NCI-H2227 (cell line): ENCODE measurements around the gene VAMP8.
"Not testable (repeated sequence)": the region's sequence is repeated elsewhere in the genome, so short reads cannot be mapped to it uniquely, and the experiment has no call there.

Source experiments
- DNase-seq: peaks from one replicate; lab custom pipeline; 2025; ENCODE audit not compliant: unreplicated experiment; lab: John Stamatoyannopoulos, UW

The VAMP8 gene

DNA sequence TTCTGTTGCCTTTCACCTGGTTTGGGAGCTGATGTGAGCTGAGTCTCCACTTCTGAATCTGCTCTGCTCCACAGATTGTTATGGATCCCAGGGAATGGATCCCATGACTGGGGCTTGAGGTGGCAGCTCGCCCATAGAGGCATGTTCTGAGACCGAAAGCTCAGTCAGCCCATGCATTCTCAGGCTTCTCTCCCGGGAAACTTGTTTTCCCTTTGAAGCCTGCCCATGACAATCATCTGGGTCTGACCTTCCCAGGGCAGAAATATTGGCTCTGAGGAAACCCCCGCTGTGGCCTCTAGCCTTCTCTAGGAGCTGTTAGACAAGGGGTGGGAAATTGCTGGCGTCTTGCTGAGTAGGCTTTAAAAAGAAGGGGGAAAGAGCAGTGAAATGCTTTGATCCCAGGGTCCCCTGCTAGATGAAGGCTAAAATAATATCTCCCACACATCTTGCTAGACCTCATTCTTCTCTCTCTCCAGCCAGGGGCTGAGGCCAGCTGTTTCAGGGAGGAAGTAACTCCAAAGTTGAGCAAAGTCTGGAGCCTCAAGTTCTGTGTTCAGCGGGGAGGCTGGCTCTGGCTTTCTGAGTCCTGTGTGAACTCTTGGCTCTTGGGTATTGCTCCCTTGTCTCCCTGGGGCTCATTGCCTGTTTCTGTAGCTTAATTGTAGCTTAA lies 2.0 kb downstream of the VAMP8 start:
- peak; percentile 36 for DNase-seq

- DNase-seq, result no peak
These were observed 2.8 kb downstream of the VAMP8 start for GRCh38 chr2:85580206-85580605.

GRCh38 chr2:85582492-85582891 lies 5.1 kb downstream of the VAMP8 start:
- DNase-seq, result no peak

DNA sequence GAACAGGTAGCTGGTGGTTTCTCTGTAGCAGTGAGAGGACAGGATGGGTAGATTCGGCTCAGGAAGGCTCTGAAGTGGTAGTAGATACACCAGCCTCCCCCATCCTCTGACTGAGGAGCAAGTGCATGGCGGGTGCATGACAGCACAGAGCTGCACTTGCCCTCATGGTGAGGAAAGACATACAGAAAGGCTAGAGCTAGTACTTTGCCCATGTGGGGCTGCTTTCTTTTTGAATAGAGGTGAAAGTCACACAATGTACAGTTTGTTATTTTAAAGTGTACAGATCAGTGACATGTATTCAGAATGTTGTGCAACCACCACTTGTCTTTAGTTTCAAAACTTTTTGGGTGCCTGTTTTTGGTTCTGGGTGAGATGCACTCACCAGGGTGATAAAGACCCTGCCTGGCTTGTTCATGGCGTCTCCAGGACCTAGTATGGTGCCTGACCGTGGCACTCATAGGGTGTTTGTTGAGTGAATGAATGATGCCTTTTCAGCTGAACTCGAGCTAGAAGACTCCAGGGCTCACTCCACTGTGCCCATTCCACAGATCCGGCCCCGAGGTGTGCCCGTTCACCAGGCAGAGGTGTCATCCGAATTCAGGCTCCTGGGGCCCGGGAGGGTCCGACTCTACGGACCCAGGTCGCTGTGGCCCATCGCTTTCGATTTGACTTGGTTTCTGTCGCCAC lies 6.4 kb downstream of the VAMP8 start:
- DNase-seq, result no peak

GRCh38 chr2:85584354-85584856 lies 7.0 kb downstream of the VAMP8 start, which contains the start of gene VAMP5:
Gene VAMP5 (plus strand): TSS chr2:85584431. CDS start chr2:85584491, 60 bp downstream.
- DNase-seq, result peak; percentile 51

- DNase-seq, result no peak
These were observed 7.7 kb downstream of the VAMP8 start for GRCh38 chr2:85584857-85585780.

GRCh38 chr2:85585781-85586105 lies 8.4 kb downstream of the VAMP8 start:
- DNase-seq, result no peak

DNA sequence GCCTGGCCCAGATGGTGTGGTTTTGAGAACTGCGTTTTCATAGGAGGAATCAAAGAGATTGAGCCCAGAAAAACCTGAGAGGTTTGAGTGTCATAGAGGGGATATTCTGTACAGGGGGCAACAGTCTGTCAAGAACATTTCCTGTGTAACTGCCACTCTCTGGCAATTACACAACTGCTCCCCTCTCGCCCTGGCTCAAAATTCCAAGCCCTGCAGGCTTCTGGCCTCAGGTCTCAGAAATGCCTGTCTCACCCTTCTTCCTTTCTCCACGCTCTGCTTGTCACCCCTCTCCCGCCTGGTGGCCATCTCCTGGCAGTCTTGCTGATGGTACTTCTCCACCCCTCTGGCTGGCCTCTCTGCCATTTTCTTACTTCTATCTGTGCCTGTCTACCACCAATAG lies 10.8 kb downstream of the VAMP8 start:
- DNase-seq, result no peak

DNA sequence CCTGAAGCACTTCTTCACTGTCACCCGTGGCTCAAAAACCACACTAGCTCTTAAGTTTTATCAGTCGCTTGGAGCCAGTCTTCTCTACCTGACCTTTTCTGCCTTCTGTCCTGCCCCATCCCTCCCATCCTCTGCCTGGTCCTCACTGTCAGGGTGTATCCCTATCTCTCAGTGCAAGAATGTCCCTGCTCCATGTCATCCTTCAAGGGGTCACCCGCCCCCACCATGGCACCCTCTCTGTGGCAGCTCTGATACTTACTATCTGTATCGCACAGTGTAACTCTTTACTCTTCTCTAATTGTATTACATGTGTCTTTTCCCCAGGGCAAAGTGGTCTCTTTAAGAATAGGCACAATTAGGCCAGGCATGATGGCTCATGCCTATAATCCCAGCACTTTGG lies 11.3 kb downstream of the VAMP8 start:
- no peak for DNase-seq

DNA sequence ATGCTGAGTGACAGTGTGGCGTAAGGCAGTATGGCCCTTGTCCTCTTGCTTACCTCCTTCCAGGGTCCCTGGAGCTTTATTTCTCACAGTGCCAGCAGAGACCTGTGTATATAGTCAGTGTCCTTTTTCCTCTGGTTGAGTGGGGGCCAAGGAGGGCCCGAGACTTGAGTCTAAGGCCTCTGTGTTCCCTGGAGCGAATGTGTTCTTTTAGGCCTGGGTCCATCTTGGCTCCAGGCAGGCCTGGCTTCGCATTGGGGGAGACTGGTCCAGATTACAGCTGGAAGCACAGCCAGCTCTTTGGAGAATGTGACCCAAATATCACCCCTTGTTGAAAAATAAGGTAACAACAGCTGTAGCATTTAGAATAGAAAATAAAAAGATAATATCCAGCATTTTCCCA lies 11.8 kb downstream of the VAMP8 start:
- DNase-seq, result no peak

DNA sequence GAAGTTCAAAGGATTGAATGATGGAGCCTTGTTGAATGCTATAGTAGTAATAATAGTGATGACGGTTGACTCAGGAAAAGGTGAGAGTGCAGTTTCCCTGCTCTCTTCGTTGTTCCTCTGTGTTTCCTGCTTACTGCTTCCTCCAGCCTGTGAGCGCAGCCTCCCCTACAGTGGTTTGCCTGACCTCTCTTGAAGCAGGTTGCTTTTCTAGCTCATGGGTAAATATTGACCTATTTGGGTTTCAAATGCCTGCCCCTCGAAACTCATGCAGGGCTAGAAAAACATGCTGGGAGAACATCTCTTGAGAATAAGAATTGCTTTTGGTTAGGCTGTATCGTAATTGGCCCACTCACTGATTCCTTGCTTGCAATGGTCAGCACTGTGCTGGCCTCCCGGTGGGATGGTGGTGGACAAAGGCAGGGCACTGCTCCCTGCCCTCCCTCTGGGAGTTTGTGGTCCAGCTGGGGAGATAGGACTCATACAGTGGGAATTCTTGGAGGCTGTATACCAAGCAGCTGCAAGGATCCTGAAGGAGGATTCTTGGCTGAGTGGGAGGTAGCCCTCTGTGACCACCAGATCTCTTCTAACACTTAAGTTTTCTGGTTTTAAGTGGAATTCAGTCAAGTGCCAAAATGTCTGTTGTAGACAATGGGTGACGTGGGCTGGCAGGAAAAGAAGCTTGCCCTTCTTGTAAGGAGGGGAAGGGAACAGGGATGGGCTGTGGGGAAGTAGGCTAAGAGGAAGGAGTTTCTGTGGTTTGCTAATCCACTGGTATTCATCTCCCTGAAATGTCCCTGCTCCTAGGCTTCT lies 12.8 kb downstream of the VAMP8 start:
- no peak for DNase-seq

DNA sequence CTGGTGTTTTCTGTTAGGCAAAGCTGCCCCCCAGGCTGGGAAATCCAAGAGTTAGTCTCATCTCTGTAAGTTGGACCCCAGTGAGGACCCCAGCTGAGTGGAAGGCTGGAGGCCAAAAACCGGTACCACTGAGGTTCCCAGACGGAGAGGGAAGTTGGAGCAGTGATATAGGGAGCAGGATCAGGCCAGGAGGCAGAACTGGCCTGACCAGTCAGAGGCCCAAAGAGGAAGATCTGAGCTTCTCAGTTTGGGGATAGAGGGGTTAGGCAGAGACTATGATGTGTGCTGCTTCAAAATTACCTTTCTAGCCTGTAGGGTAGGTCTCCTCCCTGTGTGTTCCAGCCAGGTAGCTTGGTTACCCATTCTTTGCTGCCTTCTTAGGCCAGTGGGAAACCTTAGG lies 13.6 kb downstream of the VAMP8 start:
- no peak for DNase-seq

- no peak for DNase-seq
These were observed 14.2 kb downstream of the VAMP8 start for GRCh38 chr2:85591563-85591962.

- not testable (repeated sequence) for DNase-seq
These were observed 14.9 kb downstream of the VAMP8 start for GRCh38 chr2:85592299-85592698.

DNA sequence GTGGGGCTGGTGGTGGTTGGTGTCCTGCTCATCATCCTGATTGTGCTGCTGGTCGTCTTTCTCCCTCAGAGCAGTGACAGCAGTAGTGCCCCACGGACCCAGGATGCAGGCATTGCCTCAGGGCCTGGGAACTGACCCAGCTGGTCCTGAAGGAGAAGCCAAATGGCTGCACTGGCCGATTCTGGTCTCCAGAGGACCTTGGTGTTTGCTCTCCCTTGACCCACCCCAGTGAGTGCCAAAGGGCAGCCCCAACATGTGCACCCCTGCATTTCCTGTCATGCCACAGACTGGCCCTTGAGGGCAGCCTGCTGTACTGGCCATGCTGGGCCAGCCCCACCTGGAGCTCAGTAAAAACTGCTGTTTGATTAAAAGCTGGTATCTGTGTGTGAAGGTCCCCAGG lies 15.6 kb downstream of the VAMP8 start:
- DNase-seq, result no peak

GRCh38 chr2:85594715-85595300 lies 17.4 kb downstream of the VAMP8 start:
- DNase-seq, result peak; percentile 42

DNA sequence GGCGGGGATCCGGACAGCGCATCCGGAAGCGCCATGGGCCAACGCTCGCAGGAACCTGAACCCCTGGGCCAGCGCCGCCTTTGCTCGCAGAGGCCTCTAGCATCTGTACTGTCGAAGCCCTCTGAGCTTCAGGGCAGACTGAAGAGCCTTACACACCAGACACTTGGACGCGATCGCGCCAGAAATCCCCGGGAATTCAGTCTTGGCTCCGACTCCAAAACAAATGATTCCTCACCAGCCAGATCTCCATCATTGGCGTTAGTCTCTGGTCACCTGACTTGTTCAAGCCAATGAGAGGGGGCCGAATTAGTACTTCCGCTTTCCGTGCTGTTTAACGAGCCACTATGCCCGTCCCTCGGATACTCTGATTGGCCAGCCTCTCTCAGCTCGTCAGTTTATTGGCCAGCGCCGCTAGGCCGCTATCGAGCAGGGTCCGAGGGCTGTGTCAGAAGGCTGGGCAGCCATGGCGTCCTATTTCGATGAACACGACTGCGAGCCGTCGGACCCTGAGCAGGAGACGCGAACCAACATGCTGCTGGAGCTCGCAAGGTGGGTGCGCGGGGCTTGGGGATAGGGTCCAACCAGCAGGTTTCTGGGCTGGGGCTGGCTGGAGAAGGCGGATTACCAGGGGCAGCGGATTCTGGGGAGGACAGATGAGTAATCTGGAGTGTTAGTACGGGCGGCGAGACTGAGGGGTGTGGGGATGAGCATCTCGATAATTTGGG lies 18.1 kb downstream of the VAMP8 start, which contains the start of gene RNF181:
TSS of gene RNF181 (plus strand) at position 445 of the 725 bp plus-strand sequence. CDS start at position 464, 19 bp downstream.
- DNase-seq, result peak; percentile 98

- peak; percentile 42 for DNase-seq
These were observed 18.6 kb downstream of the VAMP8 start for GRCh38 chr2:85596026-85596333.

GRCh38 chr2:85596486-85597143 lies 19.2 kb downstream of the VAMP8 start:
- DNase-seq, result no peak
